ENCODE measurements around the gene PLA2G1B.

DNA sequence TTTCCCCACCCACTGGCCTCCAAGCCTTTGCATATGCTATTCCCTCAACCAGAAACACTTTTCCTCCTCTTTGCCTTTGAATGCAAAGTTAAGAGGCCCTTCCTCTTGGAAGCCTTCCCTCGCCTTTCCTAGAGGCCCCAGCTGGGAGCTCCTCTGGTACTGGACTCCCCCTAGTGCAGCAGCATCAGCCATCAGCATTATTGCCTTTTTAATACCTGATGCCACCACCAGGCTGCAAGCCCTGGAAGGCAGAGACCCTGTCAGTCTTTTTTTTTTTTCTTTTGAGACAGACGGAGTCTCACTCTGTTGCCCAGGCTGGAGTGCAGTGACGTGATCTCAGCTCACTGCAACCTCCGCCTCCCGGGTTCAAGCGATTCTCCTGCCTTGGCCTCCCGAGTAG lies 19.1 kb upstream of the PLA2G1B start:
- TF ChIP-seq, protein P1, sequence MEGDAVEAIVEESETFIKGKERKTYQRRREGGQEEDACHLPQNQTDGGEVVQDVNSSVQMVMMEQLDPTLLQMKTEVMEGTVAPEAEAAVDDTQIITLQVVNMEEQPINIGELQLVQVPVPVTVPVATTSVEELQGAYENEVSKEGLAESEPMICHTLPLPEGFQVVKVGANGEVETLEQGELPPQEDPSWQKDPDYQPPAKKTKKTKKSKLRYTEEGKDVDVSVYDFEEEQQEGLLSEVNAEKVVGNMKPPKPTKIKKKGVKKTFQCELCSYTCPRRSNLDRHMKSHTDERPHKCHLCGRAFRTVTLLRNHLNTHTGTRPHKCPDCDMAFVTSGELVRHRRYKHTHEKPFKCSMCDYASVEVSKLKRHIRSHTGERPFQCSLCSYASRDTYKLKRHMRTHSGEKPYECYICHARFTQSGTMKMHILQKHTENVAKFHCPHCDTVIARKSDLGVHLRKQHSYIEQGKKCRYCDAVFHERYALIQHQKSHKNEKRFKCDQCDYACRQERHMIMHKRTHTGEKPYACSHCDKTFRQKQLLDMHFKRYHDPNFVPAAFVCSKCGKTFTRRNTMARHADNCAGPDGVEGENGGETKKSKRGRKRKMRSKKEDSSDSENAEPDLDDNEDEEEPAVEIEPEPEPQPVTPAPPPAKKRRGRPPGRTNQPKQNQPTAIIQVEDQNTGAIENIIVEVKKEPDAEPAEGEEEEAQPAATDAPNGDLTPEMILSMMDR (optimal IDR thresholded peaks at IDR 0.05 in 1 of 3, IDR thresholded peaks at IDR 0.05 in 1 of 3, conservative IDR thresholded peaks at IDR 0.05 in 1 of 3; ENCODE audit: extremely low read depth in 1 of 3, insufficient read depth in 2 of 3, low read length in 3 of 3) = peak in 1 of 3 experiments; percentile 21
- TF ChIP-seq EZH2 (IDR thresholded peaks at IDR 0.05; ENCODE audit: low read length) = no peak
